GM19463 (cell line): ENCODE data around the gene CCNJ.
"Not testable (repeated sequence)": the region's sequence is repeated elsewhere in the genome, so short reads cannot be mapped to it uniquely, and the experiment has no call there.

Experiments used
- ATAC-seq: cut with Tn5 transposase; IDR thresholded peaks from one replicate; pipeline ENCODE4 v1.9.1; 2021; ENCODE audit warnings: mild to moderate bottlenecking, moderate library complexity; ENCODE audit not compliant: unreplicated experiment

Gene CCNJ

GRCh38 chr10:96043033-96043892 lies at the start of gene CCNJ:
Gene CCNJ, plus strand, starts transcription at chr10:96043583. Its CDS starts 811 bp downstream, at chr10:96044394.
- peak; percentile 90 for ATAC-seq

- ATAC-seq: not testable (repeated sequence)
These were observed 49.0 kb upstream of the CCNJ start for GRCh38 chr10:95994376-95994775.

- ATAC-seq: no peak
These were observed 45.1 kb upstream of the CCNJ start for GRCh38 chr10:95998255-95998784.

GRCh38 chr10:96013956-96014355 lies 29.4 kb upstream of the CCNJ start:
- no peak for ATAC-seq

- no peak for ATAC-seq
These were observed 28.8 kb upstream of the CCNJ start for GRCh38 chr10:96014473-96015102.

GRCh38 chr10:96017191-96017687 lies 26.1 kb upstream of the CCNJ start:
- peak; percentile 73 for ATAC-seq

- ATAC-seq: no peak
These were observed 22.1 kb upstream of the CCNJ start for GRCh38 chr10:96021332-96021731.

GRCh38 chr10:96022739-96023138 lies 20.6 kb upstream of the CCNJ start:
- ATAC-seq: no peak

GRCh38 chr10:96023168-96023567 lies 20.2 kb upstream of the CCNJ start:
- ATAC-seq: no peak

- no peak for ATAC-seq
These were observed 17.8 kb upstream of the CCNJ start for GRCh38 chr10:96025566-96025965.

GRCh38 chr10:96034625-96035024 lies 8.8 kb upstream of the CCNJ start:
- no peak for ATAC-seq

GRCh38 chr10:96038476-96039387 lies 4.7 kb upstream of the CCNJ start:
- ATAC-seq: no peak

- no peak for ATAC-seq
These were observed 2.2 kb upstream of the CCNJ start for GRCh38 chr10:96041146-96041545.

- ATAC-seq: peak; percentile 31
These were observed 721 bp downstream of the CCNJ start for GRCh38 chr10:96043893-96044715.

- ATAC-seq: no peak
These were observed 1.4 kb downstream of the CCNJ start for GRCh38 chr10:96044736-96045135.

- ATAC-seq: no peak
These were observed 3.2 kb downstream of the CCNJ start for GRCh38 chr10:96046546-96046945.

GRCh38 chr10:96047004-96047649 lies 3.7 kb downstream of the CCNJ start:
- no peak for ATAC-seq

GRCh38 chr10:96047925-96048324 lies 4.5 kb downstream of the CCNJ start:
- ATAC-seq: not testable (repeated sequence)

- no peak for ATAC-seq
These were observed 6.0 kb downstream of the CCNJ start for GRCh38 chr10:96049340-96049739.
